Measurements from ENCODE around the gene ISLR. TPM values are rescaled to one million over a fixed set of nuclear protein-coding genes. Genes with fewer than 3 reads are reported as not detected.

Gene ISLR
- polyA plus RNA-seq, 1 donor from 2014 or later, result not detected

- Histone ChIP-seq H4K20me1 (ENCODE audit: insufficient read depth) (no peaks in the 10 kb centered on the region), H2AFZ (ENCODE audit: low read depth, low read length) (no peak overlapping the region), H3F3A (ENCODE audit: insufficient read depth, low read length, poor library complexity, severe bottlenecking) (no peaks in the 10 kb centered on the region), H3K79me2 (replicated peaks; ENCODE audit: insufficient read depth, low read length) (no peaks in the 10 kb centered on the region), H3K9me3 (ENCODE audit: low read length) (no peaks in the 10 kb centered on the region), H3K4me3 (ENCODE audit: low read length) (no peak overlapping the region), H3K9me2 (ENCODE audit: insufficient read depth, low read length) (no peaks in the 10 kb centered on the region), H3K27ac (ENCODE audit: low read length) (no peak overlapping the region), H3K36me3 (ENCODE audit: insufficient read depth, low read length) (no peaks in the 10 kb centered on the region), H3K27me3 (ENCODE audit: insufficient read depth, low read depth, low read length) (no peaks in the 10 kb centered on the region), H3K4me2 (ENCODE audit: low read length) (no peak overlapping the region), H3K9ac (ENCODE audit: low read length) (no peak overlapping the region)
- TF ChIP-seq, protein P1, sequence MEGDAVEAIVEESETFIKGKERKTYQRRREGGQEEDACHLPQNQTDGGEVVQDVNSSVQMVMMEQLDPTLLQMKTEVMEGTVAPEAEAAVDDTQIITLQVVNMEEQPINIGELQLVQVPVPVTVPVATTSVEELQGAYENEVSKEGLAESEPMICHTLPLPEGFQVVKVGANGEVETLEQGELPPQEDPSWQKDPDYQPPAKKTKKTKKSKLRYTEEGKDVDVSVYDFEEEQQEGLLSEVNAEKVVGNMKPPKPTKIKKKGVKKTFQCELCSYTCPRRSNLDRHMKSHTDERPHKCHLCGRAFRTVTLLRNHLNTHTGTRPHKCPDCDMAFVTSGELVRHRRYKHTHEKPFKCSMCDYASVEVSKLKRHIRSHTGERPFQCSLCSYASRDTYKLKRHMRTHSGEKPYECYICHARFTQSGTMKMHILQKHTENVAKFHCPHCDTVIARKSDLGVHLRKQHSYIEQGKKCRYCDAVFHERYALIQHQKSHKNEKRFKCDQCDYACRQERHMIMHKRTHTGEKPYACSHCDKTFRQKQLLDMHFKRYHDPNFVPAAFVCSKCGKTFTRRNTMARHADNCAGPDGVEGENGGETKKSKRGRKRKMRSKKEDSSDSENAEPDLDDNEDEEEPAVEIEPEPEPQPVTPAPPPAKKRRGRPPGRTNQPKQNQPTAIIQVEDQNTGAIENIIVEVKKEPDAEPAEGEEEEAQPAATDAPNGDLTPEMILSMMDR (IDR thresholded peaks at IDR 0.05; ENCODE audit: poor library complexity, severe bottlenecking), result no peak
- TF ChIP-seq RAD21 (conservative IDR thresholded peaks at IDR 0.05) (no peak), MXI1 (conservative IDR thresholded peaks at IDR 0.05; ENCODE audit: poor library complexity, severe bottlenecking) (no peak), SMC3 (conservative IDR thresholded peaks at IDR 0.05; ENCODE audit: poor library complexity) (no peak), EZH2 (IDR thresholded peaks at IDR 0.05; ENCODE audit: borderline replicate concordance, insufficient read depth, low read length, poor library complexity, severe bottlenecking) (no peak), EP300 (conservative IDR thresholded peaks at IDR 0.05; ENCODE audit: poor library complexity, severe bottlenecking) (no peak), TAF1 (IDR thresholded peaks at IDR 0.05; ENCODE audit: low read depth) (no peak), POLR2AphosphoS5 (IDR thresholded peaks at IDR 0.05) (no peak)
- TF ChIP-seq, protein P2, sequence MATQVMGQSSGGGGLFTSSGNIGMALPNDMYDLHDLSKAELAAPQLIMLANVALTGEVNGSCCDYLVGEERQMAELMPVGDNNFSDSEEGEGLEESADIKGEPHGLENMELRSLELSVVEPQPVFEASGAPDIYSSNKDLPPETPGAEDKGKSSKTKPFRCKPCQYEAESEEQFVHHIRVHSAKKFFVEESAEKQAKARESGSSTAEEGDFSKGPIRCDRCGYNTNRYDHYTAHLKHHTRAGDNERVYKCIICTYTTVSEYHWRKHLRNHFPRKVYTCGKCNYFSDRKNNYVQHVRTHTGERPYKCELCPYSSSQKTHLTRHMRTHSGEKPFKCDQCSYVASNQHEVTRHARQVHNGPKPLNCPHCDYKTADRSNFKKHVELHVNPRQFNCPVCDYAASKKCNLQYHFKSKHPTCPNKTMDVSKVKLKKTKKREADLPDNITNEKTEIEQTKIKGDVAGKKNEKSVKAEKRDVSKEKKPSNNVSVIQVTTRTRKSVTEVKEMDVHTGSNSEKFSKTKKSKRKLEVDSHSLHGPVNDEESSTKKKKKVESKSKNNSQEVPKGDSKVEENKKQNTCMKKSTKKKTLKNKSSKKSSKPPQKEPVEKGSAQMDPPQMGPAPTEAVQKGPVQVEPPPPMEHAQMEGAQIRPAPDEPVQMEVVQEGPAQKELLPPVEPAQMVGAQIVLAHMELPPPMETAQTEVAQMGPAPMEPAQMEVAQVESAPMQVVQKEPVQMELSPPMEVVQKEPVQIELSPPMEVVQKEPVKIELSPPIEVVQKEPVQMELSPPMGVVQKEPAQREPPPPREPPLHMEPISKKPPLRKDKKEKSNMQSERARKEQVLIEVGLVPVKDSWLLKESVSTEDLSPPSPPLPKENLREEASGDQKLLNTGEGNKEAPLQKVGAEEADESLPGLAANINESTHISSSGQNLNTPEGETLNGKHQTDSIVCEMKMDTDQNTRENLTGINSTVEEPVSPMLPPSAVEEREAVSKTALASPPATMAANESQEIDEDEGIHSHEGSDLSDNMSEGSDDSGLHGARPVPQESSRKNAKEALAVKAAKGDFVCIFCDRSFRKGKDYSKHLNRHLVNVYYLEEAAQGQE (IDR thresholded peaks at IDR 0.05; ENCODE audit: borderline replicate concordance), result no peak
Observed at GRCh38 chr15:74191798-74192197, 18.3 kb downstream of the ISLR start.

DNA sequence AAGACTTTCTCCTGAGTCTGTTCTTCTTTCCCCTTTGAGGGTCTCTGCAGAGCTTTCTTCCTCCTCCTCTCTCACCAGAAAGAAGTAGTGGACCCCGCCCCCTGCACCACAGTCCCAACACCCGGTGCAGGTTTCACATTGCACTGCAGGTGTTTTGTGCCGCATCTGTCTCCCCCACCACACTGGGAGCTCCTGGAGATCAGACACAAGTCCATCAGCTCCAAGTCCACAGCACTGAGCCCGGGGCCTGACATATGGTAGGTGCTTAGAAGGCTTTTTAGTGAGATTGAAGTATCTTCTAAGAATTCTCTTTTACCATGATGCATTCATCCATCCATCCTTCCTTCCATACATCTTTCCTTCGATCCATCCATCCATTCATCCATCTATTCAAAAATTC is 19.2 kb downstream of the ISLR start:
- H3K79me2 ChIP-seq (replicated peaks; ENCODE audit: insufficient read depth, low read length), result no peaks in the 10 kb centered on the region
- no peaks in the 10 kb centered on the region for H3K27me3 ChIP-seq (ENCODE audit: insufficient read depth, low read depth, low read length)
- no peak overlapping the region for H2AFZ ChIP-seq (ENCODE audit: low read depth, low read length)
- no peaks in the 10 kb centered on the region for H3K9me3 ChIP-seq (ENCODE audit: low read length)
- no peak overlapping the region for H3K4me3 ChIP-seq (ENCODE audit: low read length)
- no peak overlapping the region for H3K27ac ChIP-seq (ENCODE audit: low read length)
- no peaks in the 10 kb centered on the region for H4K20me1 ChIP-seq (ENCODE audit: insufficient read depth)
- no peaks in the 10 kb centered on the region for H3K36me3 ChIP-seq (ENCODE audit: insufficient read depth, low read length)
- TF ChIP-seq EZH2 (IDR thresholded peaks at IDR 0.05; ENCODE audit: borderline replicate concordance, insufficient read depth, low read length, poor library complexity, severe bottlenecking) (no peak), MXI1 (conservative IDR thresholded peaks at IDR 0.05; ENCODE audit: poor library complexity, severe bottlenecking) (no peak), RAD21 (conservative IDR thresholded peaks at IDR 0.05) (no peak), POLR2AphosphoS5 (IDR thresholded peaks at IDR 0.05) (no peak), TAF1 (IDR thresholded peaks at IDR 0.05; ENCODE audit: low read depth) (no peak), EP300 (conservative IDR thresholded peaks at IDR 0.05; ENCODE audit: poor library complexity, severe bottlenecking) (no peak), SMC3 (conservative IDR thresholded peaks at IDR 0.05; ENCODE audit: poor library complexity) (no peak)
- TF ChIP-seq, protein P2 (IDR thresholded peaks at IDR 0.05; ENCODE audit: borderline replicate concordance), result no peak
- TF ChIP-seq, protein P1 (IDR thresholded peaks at IDR 0.05; ENCODE audit: poor library complexity, severe bottlenecking), result no peak
- H3F3A ChIP-seq (ENCODE audit: insufficient read depth, low read length, poor library complexity, severe bottlenecking), result no peaks in the 10 kb centered on the region
- H3K4me2 ChIP-seq (ENCODE audit: low read length), result no peak overlapping the region
- no peak overlapping the region for H3K9ac ChIP-seq (ENCODE audit: low read length)
- H3K9me2 ChIP-seq (ENCODE audit: insufficient read depth, low read length), result no peaks in the 10 kb centered on the region

Data from neural cell (in vitro differentiated cells).